DOHH2 (cell line): ENCODE data around the gene CENPS.

ENCODE experiments used
- CTCF ChIP-seq: fragments of 200-600 bp; sonication (generic); IDR thresholded peaks from one replicate; pipeline ENCODE4 v1.5.1; 2014; ENCODE audit warnings: antibody characterized with exemption, mild to moderate bottlenecking, low read depth, low read length; ENCODE audit not compliant: poor library complexity, severe bottlenecking
- EZH2phosphoT487 ChIP-seq: fragments of 200-600 bp; sonication (generic); IDR thresholded peaks from 2 replicates; pipeline ENCODE4 v1.6.1; 2017; ENCODE audit warnings: borderline replicate concordance, mild to moderate bottlenecking, antibody characterized with exemption, low read length, moderate library complexity, mixed read lengths

GRCh38 chr1:10400013-10400412 lies 30.2 kb upstream of the CENPS start:
- TF ChIP-seq CTCF: no peak
- TF ChIP-seq EZH2phosphoT487: no peak
